ENCODE data around the gene HOXD9.

The HOXD9 gene

DNA sequence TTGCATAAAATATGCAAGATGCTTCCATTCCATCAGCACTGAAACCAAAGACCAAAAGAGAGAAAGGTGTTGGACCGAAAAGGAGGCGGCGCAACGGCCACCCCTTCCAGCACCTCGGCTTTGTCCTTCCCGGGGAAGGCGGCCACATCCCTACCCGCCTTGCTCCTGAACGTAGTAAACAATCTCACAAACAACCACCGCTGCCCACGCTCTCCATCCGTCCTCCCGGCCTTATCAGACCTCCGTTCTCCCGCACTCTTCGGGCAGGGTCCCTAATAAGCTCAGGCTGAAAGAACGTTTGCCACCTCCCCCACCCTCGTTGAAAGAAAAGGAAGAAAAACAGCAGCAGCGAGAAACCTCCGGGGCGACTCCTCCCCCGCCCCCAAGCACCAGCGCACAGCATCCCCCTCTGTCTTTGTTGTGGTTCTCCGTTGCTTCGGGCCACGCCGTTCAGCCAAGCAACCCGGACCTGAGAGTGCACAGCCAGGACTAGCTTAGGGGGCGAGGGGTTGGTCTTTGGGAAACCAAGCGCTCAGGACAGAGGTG is 43.2 kb upstream of the HOXD9 start:
- TF ChIP-seq TEAD4 (IDR thresholded peaks at IDR 0.05): no peak
- TF ChIP-seq, protein P1, sequence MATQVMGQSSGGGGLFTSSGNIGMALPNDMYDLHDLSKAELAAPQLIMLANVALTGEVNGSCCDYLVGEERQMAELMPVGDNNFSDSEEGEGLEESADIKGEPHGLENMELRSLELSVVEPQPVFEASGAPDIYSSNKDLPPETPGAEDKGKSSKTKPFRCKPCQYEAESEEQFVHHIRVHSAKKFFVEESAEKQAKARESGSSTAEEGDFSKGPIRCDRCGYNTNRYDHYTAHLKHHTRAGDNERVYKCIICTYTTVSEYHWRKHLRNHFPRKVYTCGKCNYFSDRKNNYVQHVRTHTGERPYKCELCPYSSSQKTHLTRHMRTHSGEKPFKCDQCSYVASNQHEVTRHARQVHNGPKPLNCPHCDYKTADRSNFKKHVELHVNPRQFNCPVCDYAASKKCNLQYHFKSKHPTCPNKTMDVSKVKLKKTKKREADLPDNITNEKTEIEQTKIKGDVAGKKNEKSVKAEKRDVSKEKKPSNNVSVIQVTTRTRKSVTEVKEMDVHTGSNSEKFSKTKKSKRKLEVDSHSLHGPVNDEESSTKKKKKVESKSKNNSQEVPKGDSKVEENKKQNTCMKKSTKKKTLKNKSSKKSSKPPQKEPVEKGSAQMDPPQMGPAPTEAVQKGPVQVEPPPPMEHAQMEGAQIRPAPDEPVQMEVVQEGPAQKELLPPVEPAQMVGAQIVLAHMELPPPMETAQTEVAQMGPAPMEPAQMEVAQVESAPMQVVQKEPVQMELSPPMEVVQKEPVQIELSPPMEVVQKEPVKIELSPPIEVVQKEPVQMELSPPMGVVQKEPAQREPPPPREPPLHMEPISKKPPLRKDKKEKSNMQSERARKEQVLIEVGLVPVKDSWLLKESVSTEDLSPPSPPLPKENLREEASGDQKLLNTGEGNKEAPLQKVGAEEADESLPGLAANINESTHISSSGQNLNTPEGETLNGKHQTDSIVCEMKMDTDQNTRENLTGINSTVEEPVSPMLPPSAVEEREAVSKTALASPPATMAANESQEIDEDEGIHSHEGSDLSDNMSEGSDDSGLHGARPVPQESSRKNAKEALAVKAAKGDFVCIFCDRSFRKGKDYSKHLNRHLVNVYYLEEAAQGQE (IDR thresholded peaks at IDR 0.05; ENCODE audit: low read depth): no peak
- no peak for TF ChIP-seq NFIC (IDR thresholded peaks at IDR 0.05)
- no peak for TF ChIP-seq FOXM1 (IDR thresholded peaks at IDR 0.05; ENCODE audit: borderline replicate concordance, low read depth)
- TF ChIP-seq RAD21 (IDR thresholded peaks at IDR 0.05; ENCODE audit: low read depth): no peak
- no peak for TF ChIP-seq CEBPB (IDR thresholded peaks at IDR 0.05)
- TF ChIP-seq, protein P2, sequence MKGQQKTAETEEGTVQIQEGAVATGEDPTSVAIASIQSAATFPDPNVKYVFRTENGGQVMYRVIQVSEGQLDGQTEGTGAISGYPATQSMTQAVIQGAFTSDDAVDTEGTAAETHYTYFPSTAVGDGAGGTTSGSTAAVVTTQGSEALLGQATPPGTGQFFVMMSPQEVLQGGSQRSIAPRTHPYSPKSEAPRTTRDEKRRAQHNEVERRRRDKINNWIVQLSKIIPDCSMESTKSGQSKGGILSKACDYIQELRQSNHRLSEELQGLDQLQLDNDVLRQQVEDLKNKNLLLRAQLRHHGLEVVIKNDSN (IDR thresholded peaks at IDR 0.05): no peak
- TF ChIP-seq, protein P3, sequence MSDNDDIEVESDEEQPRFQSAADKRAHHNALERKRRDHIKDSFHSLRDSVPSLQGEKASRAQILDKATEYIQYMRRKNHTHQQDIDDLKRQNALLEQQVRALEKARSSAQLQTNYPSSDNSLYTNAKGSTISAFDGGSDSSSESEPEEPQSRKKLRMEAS (IDR thresholded peaks at IDR 0.05): no peak
- TF ChIP-seq ZBTB7A (IDR thresholded peaks at IDR 0.05; ENCODE audit: low read depth): no peak
- no peak for TF ChIP-seq EGR1 (IDR thresholded peaks at IDR 0.05)
- no peak for TF ChIP-seq EP300 (IDR thresholded peaks at IDR 0.05; ENCODE audit: borderline replicate concordance)
- no peak for TF ChIP-seq YY1 (IDR thresholded peaks at IDR 0.05; ENCODE audit: low read depth)
- TF ChIP-seq TAF1 (IDR thresholded peaks at IDR 0.05; ENCODE audit: low read depth): no peak

DNA sequence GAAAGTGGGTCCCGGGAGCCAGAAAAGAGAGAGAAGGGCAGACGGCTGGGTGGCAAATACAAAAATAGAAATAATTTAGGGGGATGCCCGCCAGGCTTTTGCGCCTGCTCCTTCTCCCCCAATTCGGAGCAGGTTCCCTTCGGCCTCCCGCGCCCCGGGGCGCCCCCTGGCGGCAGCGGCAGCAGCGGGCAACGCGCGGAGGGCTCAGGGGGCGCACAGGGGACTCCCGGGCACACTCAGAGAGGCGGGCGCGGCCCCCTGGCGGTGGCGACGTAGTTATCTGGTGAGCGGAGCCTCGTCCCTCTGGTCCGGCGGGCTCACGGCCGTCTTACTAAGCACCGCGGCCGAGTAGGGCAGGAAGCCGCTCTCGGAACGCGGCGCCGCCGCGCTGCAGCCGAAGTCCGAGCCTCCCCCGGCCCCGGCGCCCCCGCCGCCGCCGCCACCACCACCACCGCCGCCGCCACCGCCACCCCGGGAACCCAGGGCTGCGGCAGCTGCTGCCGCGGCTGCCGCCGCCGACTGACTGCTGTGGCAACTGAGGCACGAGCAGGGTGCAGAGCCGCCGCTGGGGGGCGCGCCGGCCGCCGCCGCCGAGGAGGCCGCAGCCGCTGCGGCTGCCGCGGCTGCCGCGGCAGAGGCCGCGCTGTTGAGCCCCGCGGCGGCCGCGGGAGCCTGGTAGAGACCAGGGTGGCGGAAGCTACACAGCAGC is 42.5 kb upstream of the HOXD9 start:
- TF ChIP-seq CEBPB (IDR thresholded peaks at IDR 0.05) (no peak), YY1 (IDR thresholded peaks at IDR 0.05; ENCODE audit: low read depth) (no peak), TAF1 (IDR thresholded peaks at IDR 0.05; ENCODE audit: low read depth) (no peak), ZBTB7A (IDR thresholded peaks at IDR 0.05; ENCODE audit: low read depth) (peak; percentile 98), NFIC (IDR thresholded peaks at IDR 0.05) (no peak), RAD21 (IDR thresholded peaks at IDR 0.05; ENCODE audit: low read depth) (peak; percentile 42; the same call in 1 of the 2 replicates), FOXM1 (IDR thresholded peaks at IDR 0.05; ENCODE audit: borderline replicate concordance, low read depth) (no peak), EGR1 (IDR thresholded peaks at IDR 0.05) (no peak), CREB1 (IDR thresholded peaks at IDR 0.05; ENCODE audit: low read depth) (no peak), EP300 (IDR thresholded peaks at IDR 0.05; ENCODE audit: borderline replicate concordance) (no peak), TEAD4 (IDR thresholded peaks at IDR 0.05) (no peak)
- TF ChIP-seq, protein P3 (IDR thresholded peaks at IDR 0.05): no peak
- TF ChIP-seq, protein P2 (IDR thresholded peaks at IDR 0.05): no peak
- TF ChIP-seq, protein P1 (IDR thresholded peaks at IDR 0.05; ENCODE audit: low read depth): no peak

DNA sequence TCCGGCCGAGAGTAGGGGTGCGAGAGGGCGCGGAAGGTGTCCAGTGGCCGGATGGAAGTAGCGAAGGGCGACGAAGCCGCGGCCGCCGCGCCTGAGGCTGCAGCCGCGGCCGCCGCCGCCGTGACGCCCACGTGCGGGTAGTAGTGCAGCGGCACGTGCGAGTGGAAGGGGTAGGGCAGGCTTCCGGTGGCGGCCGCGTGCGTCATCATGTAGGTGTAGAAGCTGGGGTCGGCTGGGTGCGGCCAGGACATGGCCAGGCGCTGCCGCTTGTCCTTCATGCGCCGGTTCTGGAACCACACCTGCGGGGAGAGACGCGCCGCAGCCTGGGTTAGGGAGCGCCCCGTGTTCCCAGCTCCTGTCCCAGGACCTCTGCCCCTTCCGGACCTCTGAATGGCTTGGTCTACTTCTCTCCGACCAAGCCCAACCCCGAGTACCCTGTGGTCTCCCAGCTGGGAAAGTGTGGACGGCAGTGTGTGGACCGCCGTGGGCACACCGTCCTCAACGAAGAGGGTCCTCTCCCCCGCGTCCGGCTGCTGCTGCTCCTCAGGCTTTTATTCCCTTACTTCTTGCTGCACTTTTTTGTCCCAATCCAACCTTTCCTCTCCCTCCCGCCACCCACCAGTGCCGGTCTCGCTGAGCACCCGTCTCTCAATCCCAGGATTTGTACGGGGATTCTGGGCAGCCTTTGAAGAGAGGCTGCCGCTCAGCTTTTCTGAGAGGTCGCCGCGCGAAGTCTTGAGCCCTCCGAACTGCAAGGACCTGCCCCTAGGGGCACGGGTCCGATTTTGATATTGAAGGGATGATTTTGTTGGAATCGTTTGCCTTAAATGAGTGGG is 41.8 kb upstream of the HOXD9 start:
- TF ChIP-seq CEBPB (IDR thresholded peaks at IDR 0.05): no peak
- TF ChIP-seq, protein P3 (IDR thresholded peaks at IDR 0.05): peak; percentile 97
- TF ChIP-seq CREB1 (IDR thresholded peaks at IDR 0.05; ENCODE audit: low read depth): no peak
- TF ChIP-seq, protein P2 (IDR thresholded peaks at IDR 0.05): peak; percentile 58
- TF ChIP-seq FOXM1 (IDR thresholded peaks at IDR 0.05; ENCODE audit: borderline replicate concordance, low read depth): no peak
- no peak for TF ChIP-seq NFIC (IDR thresholded peaks at IDR 0.05)
- TF ChIP-seq, protein P1 (IDR thresholded peaks at IDR 0.05; ENCODE audit: low read depth): no peak
- no peak for TF ChIP-seq TEAD4 (IDR thresholded peaks at IDR 0.05)
- no peak; the same call in 1 of the 2 replicates for TF ChIP-seq TCF12 (IDR thresholded peaks at IDR 0.05; ENCODE audit: low read depth)
- peak; percentile 35; the same call in 1 of the 2 replicates for TF ChIP-seq EGR1 (IDR thresholded peaks at IDR 0.05)
- TF ChIP-seq YY1 (IDR thresholded peaks at IDR 0.05; ENCODE audit: low read depth): no peak
- TF ChIP-seq ZBTB7A (IDR thresholded peaks at IDR 0.05; ENCODE audit: low read depth): no peak
- no peak for TF ChIP-seq TAF1 (IDR thresholded peaks at IDR 0.05; ENCODE audit: low read depth)

Measured in Ishikawa (cell line).